ENCODE data around the gene IL17F. TPM values are rescaled to one million over a fixed set of nuclear protein-coding genes. Genes with fewer than 3 reads are reported as not detected.

IL17F gene
- total RNA-seq, 1 experiment from 2014 or later = not detected

DNA sequence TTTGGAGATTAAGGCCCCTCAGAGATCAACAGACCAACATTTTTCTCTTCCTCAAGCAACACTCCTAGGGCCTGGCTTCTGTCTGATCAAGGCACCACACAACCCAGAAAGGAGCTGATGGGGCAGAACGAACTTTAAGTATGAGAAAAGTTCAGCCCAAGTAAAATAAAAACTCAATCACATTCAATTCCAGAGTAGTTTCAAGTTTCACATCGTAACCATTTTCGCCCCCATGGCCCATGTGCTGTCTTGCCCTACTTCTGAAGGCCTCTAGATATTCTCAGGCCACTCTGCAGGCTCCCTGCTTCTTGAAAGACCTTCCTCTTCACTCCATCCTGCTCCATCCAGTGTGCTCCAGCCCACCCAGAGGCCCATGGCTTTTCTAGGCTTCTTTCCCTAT, 53.9 kb downstream of the IL17F start:
- no peak for DNase-seq (ENCODE audit: low read depth)

DNA sequence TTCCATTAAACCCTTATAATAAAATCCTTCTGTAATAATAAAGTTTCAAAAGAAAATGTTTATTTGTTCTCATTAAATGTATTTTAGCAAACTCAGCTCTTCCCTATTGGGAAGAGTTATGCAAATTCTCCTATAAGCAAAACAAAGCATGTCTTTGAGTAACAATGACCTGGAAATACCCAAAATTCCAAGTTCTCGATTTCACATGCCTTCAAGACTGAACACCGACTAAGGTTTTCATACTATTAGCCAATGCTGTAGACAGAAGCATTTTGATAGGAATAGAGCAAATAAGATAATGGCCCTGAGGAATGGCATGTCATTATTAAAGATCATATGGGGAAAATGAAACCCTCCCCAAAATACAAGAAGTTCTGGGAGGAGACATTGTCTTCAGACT, 54.3 kb downstream of the IL17F start:
- no peak for DNase-seq (ENCODE audit: low read depth)

GRCh38 chr6:52187098-52187497, 57.2 kb downstream of the IL17F start:
- DNase-seq (ENCODE audit: low read depth) = no peak

Other genes starting within 250 kb of the IL17F start
- not detected in 2 replicates for gene PKHD1, start 156.9 kb downstream of the IL17F start, total RNA-seq (2014; rRNA removed; shearing (Covaris generic))
- gene IL17A, start 58.1 kb downstream of the IL17F start, total RNA-seq (2014; rRNA removed; shearing (Covaris generic)) = 0.10 and 0.12 TPM in 2 replicates
- gene MCM3, start 40.2 kb upstream of the IL17F start, total RNA-seq (2014; rRNA removed; shearing (Covaris generic)) = 101 and 116 TPM in 2 replicates
- gene PAQR8, start 117.7 kb upstream of the IL17F start, total RNA-seq (2014; rRNA removed; shearing (Covaris generic)) = 13.1 and 14.5 TPM in 2 replicates
- gene EFHC1, start 175.8 kb upstream of the IL17F start, total RNA-seq (2014; rRNA removed; shearing (Covaris generic)) = 33.0 and 37.7 TPM in 2 replicates